ENCODE measurements around the gene TMEM88.

Gene TMEM88

DNA sequence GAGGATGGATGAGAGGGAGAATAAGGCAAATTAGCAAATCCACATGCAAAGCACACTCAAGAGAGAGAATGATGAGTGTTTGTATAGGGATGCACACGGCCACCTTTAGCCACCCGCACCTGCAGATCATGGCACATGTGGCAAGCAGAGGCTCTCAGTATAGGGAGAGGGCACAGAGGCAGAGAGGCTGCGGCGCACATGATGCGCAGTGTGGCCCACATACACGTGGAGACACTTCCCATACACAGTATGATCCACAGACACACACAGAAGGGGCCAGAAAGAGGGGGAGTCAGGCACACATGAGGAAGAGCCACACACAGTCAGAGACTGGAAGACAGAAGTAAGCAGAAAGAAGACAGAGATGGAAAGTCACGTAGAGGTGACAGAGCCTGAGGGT, 27.2 kb downstream of the TMEM88 start:
- H3K27ac ChIP-seq = peak overlapping the region; percentile 97
- TF ChIP-seq, protein P1, sequence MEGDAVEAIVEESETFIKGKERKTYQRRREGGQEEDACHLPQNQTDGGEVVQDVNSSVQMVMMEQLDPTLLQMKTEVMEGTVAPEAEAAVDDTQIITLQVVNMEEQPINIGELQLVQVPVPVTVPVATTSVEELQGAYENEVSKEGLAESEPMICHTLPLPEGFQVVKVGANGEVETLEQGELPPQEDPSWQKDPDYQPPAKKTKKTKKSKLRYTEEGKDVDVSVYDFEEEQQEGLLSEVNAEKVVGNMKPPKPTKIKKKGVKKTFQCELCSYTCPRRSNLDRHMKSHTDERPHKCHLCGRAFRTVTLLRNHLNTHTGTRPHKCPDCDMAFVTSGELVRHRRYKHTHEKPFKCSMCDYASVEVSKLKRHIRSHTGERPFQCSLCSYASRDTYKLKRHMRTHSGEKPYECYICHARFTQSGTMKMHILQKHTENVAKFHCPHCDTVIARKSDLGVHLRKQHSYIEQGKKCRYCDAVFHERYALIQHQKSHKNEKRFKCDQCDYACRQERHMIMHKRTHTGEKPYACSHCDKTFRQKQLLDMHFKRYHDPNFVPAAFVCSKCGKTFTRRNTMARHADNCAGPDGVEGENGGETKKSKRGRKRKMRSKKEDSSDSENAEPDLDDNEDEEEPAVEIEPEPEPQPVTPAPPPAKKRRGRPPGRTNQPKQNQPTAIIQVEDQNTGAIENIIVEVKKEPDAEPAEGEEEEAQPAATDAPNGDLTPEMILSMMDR (conservative IDR thresholded peaks at IDR 0.05) = no peak

DNA sequence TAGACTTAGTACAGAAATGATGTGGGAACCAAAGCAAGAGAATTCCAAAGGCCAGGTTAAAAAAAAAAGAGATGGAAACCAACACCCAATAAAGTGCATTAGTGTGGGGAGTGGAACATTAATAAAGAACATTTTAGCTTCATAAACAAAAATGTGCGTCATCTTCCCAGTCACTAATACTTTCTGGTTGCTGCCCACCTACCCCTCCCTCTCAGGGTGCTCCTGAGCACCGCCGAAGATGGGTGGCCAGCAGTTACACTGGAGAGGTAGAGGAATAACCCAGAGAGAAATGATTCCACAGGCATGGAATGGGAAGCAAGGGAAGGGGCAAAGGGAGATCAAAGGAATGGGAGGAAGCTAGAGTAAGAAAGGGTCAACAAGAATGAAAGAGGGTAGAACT, 27.8 kb downstream of the TMEM88 start:
- TF ChIP-seq, protein P1 (conservative IDR thresholded peaks at IDR 0.05) = no peak
- H3K27ac ChIP-seq = peak overlapping the region; percentile 97

DNA sequence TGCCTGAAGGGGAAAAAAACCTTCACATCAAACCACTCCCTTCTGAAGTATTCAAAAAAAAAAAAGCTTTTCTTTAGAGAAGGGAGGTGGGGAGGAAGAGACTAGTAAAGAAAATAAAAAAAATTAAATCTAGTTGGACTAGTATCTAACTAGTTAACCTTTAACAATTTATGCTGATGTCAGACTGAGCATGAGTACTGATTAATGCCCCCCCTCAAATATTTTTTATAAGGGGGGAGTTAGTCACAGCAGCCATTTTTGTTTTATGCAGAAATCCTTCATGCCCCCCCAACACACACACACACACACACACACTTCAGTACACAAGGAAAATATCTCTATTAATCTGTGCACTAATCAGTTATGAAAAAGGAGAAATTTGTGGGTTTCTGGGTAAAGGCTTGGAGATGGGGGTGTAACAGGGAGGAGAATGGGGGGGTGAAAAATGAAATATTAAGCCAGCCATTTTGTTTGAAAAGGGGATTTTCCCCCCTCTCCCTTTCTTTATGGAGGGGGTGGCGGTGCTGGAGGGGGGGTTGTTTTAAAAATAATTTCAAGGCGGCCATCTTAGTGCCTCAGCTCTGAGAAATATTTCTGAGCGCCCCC, 29.0 kb downstream of the TMEM88 start:
- TF ChIP-seq, protein P1 (conservative IDR thresholded peaks at IDR 0.05) = no peak
- H3K27ac ChIP-seq = peak overlapping the region; percentile 97

DNA sequence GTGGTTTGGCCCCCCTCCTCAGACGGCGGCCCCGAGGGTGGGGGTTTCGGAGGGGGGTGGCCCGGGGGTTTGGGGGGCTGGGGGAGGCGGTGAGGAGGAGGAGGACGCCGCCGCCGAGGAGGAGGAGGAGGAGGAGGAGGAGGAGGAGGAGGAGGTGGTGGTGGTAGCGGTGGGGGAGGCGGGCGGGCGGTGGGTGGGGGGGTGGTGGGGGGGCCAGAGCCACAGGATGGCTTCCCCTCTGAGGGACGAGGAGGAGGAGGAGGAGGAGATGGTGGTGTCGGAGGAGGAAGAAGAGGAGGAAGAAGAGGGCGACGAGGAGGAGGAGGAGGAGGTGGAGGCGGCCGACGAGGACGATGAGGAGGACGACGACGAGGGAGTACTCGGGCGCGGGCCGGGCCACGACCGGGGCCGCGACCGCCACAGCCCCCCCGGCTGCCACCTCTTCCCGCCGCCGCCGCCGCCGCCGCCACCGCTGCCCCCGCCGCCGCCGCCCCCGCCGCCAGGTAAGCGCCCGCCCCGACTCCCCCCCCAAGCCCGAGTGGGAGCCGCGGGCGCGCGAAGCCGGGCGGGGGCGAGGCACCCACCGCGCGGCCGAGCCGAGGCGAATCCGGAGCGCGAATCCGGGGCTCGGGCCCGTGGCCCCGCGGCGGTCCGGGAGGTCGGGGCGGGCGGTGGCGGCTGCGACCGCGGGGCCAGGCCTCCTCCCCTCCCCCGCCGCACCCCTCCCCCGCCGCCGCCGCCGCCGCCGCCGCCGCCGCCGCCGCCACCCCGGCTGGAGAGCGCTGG, 29.9 kb downstream of the TMEM88 start:
- H3K27ac ChIP-seq = peak overlapping the region; percentile 97
- TF ChIP-seq, protein P1 (conservative IDR thresholded peaks at IDR 0.05) = no peak

DNA sequence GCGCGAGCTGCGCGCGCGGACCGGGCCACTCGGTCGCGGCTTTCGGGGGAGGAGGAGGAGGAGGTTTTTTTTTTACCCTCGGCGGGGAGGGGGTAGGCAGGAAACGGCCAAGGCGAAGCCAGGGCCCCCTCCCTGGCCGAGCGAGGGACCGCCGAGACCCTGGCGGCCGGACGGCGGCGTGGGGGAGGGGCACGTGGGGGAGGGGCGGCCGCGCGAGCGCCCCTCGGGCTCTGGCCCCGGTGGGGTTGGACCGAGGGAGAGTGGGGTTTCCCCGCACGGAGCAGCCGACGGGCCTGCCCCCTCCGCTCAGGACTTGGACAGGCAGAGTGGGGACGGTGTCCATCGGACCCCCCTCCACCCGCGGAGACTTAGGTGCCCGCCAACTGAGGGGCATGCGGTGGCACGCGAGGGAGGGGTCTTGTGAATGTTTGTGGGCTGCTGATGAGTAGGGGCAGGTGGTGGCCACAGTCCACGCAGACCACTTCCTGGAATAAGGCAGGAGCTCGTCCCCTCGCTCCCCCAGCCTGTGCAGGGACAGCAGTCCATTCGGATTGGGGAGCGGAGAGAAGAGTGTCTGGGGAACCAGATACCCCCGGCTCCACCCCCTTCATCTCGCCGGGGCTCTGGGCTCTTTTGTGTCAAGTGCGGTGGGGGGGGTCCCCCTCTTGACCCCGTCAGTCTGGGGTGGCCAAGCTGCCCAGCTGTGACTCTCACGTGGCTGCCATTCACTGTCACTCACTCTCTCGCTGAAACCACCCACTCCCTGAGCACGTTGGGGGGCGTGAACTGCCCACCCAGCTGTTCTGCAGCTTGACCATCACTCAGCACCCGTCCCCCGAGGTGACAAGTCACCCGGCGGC, 30.7 kb downstream of the TMEM88 start:
- H3K27ac ChIP-seq = peak overlapping the region; percentile 97
- TF ChIP-seq, protein P1 (conservative IDR thresholded peaks at IDR 0.05) = no peak

DNA sequence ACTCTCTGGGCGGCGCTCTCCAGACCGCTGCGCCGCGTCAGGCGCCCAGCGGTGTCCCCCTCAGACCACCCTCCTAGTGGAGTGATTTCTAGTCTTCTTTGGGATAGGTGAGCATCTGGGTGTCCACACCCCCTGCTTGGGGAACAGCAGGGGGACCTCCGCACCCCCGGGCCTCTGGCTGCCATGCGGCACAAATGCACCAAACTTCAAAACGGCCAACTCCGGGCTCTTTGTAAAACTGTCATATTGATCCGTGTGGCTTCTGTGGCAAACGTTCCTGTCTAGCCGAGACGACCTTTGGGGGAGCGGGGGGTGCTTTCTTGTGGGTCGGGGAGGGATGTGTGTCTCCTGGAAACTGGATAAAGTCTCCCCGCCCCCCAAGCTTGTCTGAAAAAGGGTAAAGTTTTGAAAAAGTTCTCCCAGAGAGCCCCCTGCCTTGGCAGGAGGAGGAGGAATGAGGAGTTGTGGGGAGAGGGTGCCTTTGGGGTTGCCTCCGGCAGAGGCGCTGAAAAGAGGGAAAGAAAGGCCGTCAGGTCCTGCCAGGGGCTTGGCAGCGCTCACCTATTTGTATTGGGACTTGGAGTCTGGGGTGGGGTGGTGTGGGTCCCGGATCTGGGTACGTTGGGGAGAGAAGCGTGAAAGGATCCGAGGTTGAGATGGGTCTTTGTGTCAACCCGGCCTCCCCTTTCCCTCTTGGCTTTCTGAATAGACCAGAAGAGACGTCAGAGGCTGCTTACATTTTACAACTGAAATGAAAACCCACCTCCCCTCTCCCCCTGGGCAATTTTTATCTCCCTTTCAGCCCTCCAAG, 31.6 kb downstream of the TMEM88 start:
- TF ChIP-seq, protein P1 (conservative IDR thresholded peaks at IDR 0.05) = no peak
- H3K27ac ChIP-seq = peak overlapping the region; percentile 97

All from VCaP (cell line).